Peyer's patch (tissue), 4 donors: ENCODE results near the gene MXD1.

Experiments used
- CTCF ChIP-seq, 6 experiments: fragments of 450-650 bp in 4 of 6; fragments of 200-600 bp in 2 of 6; sonication (generic) in 1 of 6; IDR thresholded peaks; one replicate each; pipeline ENCODE4 v1.5.1; 2017 to 2019; ENCODE audit warnings: antibody characterized with exemption in 6 of 6, mild to moderate bottlenecking in 3 of 6, moderate library complexity in 1 of 6
- POLR2A ChIP-seq, 2 donors: fragments of 450-650 bp; IDR thresholded peaks; one replicate each; pipeline ENCODE4 v1.5.1; 2017; ENCODE audit warnings: antibody characterized with exemption in 2 of 2, mild to moderate bottlenecking in 2 of 2, moderate library complexity in 2 of 2

GRCh38 chr2:69914164-69914949, 552 bp upstream of the MXD1 start:
- TF ChIP-seq CTCF (IDR thresholded peaks at IDR 0.05) (peak in 4 of 6 experiments; percentile 11 to 43 (median 17)), POLR2A (IDR thresholded peaks at IDR 0.05) (peak; percentile 88 to 96)
